Heart left ventricle (tissue), 16 donors: ENCODE results near the gene TRPV5. TPM values are rescaled to one million over a fixed set of nuclear protein-coding genes. Genes with fewer than 3 reads are reported as not detected.

Source experiments
- ATAC-seq, 4 donors: fragments of 200-7000 bp; cut with Tn5 transposase; one replicate each; pipeline ENCODE4 v1.9.1; 2020 to 2022; ENCODE audit warnings: moderate library complexity in 4 of 4, mild to moderate bottlenecking in 3 of 4, moderate number of reproducible peaks in 1 of 4
- DNase-seq, 5 donors: peaks; one replicate each; pipeline ENCODE4 v3.0.0-alpha.2; 2020
- H3K27ac ChIP-seq, 12 donors: fragments of 200-600 bp; sonication (generic) in 4 of 12; one replicate each; pipeline versions ENCODE4 v1.5.0 to v1.8.0; 2016 to 2022; ENCODE audit warnings: mild to moderate bottlenecking in 2 of 12
- H3K27me3 ChIP-seq, 9 donors: fragments of 200-600 bp; sonication (generic) in 2 of 9; one replicate each; pipeline versions ENCODE4 v1.5.1 to v1.8.0; 2016 to 2022; ENCODE audit warnings: mild to moderate bottlenecking in 3 of 9
- H3K36me3 ChIP-seq, 9 donors: fragments of 200-600 bp; sonication (generic) in 2 of 9; one replicate each; pipeline versions ENCODE4 v1.5.0 to v1.8.0; 2018 to 2022; ENCODE audit warnings: mild to moderate bottlenecking in 2 of 9
- H3K4me1 ChIP-seq, 12 donors: fragments of 200-600 bp; sonication (generic) in 4 of 12; one replicate each; pipeline versions ENCODE4 v1.5.0 to v1.8.0; 2016 to 2022; ENCODE audit warnings: mild to moderate bottlenecking in 3 of 12
- H3K4me3 ChIP-seq, 12 donors: fragments of 200-600 bp; sonication (generic) in 4 of 12; one replicate each; pipeline versions ENCODE4 v1.5.0 to v1.8.0; 2017 to 2022; ENCODE audit warnings: mild to moderate bottlenecking in 9 of 12, moderate library complexity in 4 of 12
- H3K9me3 ChIP-seq, 12 donors: fragments of 200-600 bp; sonication (generic) in 4 of 12; one replicate each; pipeline versions ENCODE4 v1.5.0 to v1.8.0; 2016 to 2022; ENCODE audit warnings: mild to moderate bottlenecking in 1 of 12
- POLR2A ChIP-seq, 2 donors: fragments of 450-650 bp; IDR thresholded peaks; one replicate each; pipeline ENCODE4 v1.6.1; 2017; ENCODE audit warnings: antibody characterized with exemption in 2 of 2, mild to moderate bottlenecking in 2 of 2, moderate library complexity in 2 of 2
- WGBS, 4 donors: extraction: QIAGEN DNeasy Blood & Tissue Kit in 2 of 4; methylation state at CpG; one replicate each; pipeline versions ENCODE4 v1.1.5 to v1.1.7; 2013 to 2018; 5-methylcytosine and 5-hydroxymethylcytosine counted together
- intact Hi-C, 10 donors: fragments of 100-400 bp; cut with DNase I; formaldehyde crosslinking; loops; one replicate each; pipeline versions ENCODE4 v1.11.1 to v1.14.2; 2022
- polyA plus RNA-seq, 2 donors: library from polyadenylated mRNA; stranded (reverse); fragments of 200-250 nt; gene quantifications; one replicate each; pipeline ENCODE4 v1.2.3, GENCODE V29; 2013
- total RNA-seq, 9 donors: library from RNA; depleted of rRNA in 2 of 9; stranded (reverse); fragments of >200 nt in 2 of 9; fragmentation: NEBNext Ultra II Directional in 3 of 9; extraction: Animal tissue kit (Norgen Biotek cat#: 25700) in 3 of 9; gene quantifications; one replicate each; pipeline versions ENCODE4 v1.1.0 to v1.2.4, GENCODE V29; 2016 to 2023
- TF ChIP-seq, protein P1 (sequence below), 12 donors: fragments of 200-600 bp; sonication (generic) in 4 of 12; IDR thresholded peaks; one replicate each; pipeline versions ENCODE4 v1.5.0 to v1.8.0; 2018 to 2022; ENCODE audit warnings: antibody characterized with exemption in 12 of 12, mild to moderate bottlenecking in 5 of 12
- donor health status: ischemic (EF 13 %, LVEDD 7.1; RV severe dilation, severe dysfunction).
- donor health status: healthy with polysubstance abuse.
- donor health status: DM: no; HTN: yes; CAD: no.
- donor health status: DM: no; HTN: no; CAD: no.
- donor health status: ischemic (EF 25% LVEDD 6.9; RV normal size, moderate dysfunction).
- donor health status: ischemic (EF 25% LVEDD 5.7; RV mildly dilated, moderate dysfunction).
- donor health status: healthy.
- donor health status: DM: yes; HTN: yes; CAD: no.
- donor health status: ischemic (EF 35%, LVEDD 5.7; RV mildly dilated, moderate dysfunction).
- donor health status: nonischemic (EF 11% LVEDD 7.7; RV severe dilation, severe dysfunction).
- donor health status: DM: yes; HTN: yes; CAD: no.
- donor health status: PGD.
- donor health status: ischemic (EF 29% LVEDD 5.4; RV normal size, mild dysfunction).
- donor health status: nonischemic (EF 23%, LVEDD 6.1; RV moderate dilation, normal function).

Gene TRPV5
- total and polyA plus RNA-seq, 11 donors = not detected

GRCh38 chr7:142863891-142864685, 69.5 kb downstream of the TRPV5 start:
- no peak for ATAC-seq
- WGBS, 4 donors = 86 to 88% (median 87%) methylated on average over 32 to 37 of the region's 37 CpGs
- Histone ChIP-seq H3K9me3 (no peaks in the 10 kb centered on the region), H3K27me3 (peaks cover 0 to 4% (median 0%) of the 10 kb centered on the region in 9 donors), H3K4me1 (no peaks in the 10 kb centered on the region), H3K36me3 (no peaks in the 10 kb centered on the region), H3K27ac (no peak overlapping the region), H3K4me3 (no peak overlapping the region)
- no peak for DNase-seq
- intact Hi-C loops = no loop called here
- TF ChIP-seq POLR2A (IDR thresholded peaks at IDR 0.05) = no peak
- TF ChIP-seq, protein P1, sequence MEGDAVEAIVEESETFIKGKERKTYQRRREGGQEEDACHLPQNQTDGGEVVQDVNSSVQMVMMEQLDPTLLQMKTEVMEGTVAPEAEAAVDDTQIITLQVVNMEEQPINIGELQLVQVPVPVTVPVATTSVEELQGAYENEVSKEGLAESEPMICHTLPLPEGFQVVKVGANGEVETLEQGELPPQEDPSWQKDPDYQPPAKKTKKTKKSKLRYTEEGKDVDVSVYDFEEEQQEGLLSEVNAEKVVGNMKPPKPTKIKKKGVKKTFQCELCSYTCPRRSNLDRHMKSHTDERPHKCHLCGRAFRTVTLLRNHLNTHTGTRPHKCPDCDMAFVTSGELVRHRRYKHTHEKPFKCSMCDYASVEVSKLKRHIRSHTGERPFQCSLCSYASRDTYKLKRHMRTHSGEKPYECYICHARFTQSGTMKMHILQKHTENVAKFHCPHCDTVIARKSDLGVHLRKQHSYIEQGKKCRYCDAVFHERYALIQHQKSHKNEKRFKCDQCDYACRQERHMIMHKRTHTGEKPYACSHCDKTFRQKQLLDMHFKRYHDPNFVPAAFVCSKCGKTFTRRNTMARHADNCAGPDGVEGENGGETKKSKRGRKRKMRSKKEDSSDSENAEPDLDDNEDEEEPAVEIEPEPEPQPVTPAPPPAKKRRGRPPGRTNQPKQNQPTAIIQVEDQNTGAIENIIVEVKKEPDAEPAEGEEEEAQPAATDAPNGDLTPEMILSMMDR (IDR thresholded peaks at IDR 0.05) = no peak

DNA sequence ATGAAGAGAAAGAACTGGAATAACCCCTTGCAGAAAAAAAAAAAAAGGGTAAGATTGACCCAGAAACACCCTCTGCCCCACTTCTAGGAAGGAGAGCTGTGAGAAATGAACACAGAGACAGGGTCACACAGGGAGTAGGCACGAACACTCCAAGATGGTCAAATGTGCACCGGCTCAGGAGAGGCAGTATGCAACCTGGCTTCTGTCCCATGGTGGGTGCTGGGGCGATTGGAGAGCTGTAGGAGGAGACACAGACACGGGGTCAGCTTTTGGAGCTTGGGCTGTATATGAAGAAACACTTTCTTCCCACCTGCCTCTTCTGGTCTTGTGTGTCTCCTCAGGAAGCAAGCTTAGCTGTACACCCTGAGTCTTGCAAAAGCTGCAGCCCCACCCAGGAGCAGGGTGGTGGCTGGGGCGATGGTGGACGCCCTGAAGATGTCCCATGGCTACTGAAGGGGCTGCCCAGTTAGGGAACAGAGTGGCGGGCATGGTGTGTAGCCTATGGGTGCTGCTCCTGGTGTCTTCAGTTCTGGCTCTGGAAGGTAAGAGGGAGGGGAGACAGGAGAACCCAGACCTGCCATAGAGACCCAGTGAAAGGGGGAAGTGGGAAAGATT, 70.7 kb downstream of the TRPV5 start:
- 81 to 89% (median 82%) methylated on average over 7 of the region's 7 CpGs for WGBS, 4 donors
- no peaks in the 10 kb centered on the region for H3K9me3 ChIP-seq
- TF ChIP-seq, protein P1 (IDR thresholded peaks at IDR 0.05) = no peak
- TF ChIP-seq POLR2A (IDR thresholded peaks at IDR 0.05) = no peak
- H3K36me3 ChIP-seq = no peaks in the 10 kb centered on the region
- ATAC-seq = no peak
- no peak for DNase-seq
- H3K4me3 ChIP-seq = no peak overlapping the region
- H3K27ac ChIP-seq = no peak overlapping the region
- peaks cover 0 to 4% (median 0%) of the 10 kb centered on the region in 9 donors for H3K27me3 ChIP-seq
- H3K4me1 ChIP-seq = no peaks in the 10 kb centered on the region
- intact Hi-C loops = no loop called here

DNA sequence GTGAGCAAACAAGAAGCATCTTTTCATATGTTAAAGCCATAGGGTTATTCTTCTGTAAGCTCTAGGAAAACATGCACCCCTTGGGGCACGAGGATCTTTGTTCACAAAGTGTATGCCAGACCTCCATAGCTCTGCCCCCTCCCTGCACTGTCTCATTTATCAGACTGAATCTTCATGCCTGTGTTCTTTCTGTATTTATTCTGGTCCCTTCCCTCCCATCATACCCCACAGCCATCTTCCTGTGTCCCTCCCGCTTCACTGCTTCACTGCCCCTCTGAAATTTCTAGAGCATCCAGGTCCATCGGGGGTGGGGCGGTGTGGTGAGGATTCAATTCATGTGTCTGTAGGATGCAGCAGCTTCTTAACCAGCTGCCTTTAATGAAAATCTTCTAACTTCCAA, 71.2 kb downstream of the TRPV5 start:
- Histone ChIP-seq H3K4me1 (no peaks in the 10 kb centered on the region), H3K4me3 (no peak overlapping the region), H3K9me3 (no peaks in the 10 kb centered on the region), H3K27me3 (peaks cover 0 to 4% (median 0%) of the 10 kb centered on the region in 9 donors), H3K27ac (no peak overlapping the region), H3K36me3 (no peaks in the 10 kb centered on the region)
- intact Hi-C loops = no loop called here
- no peak for TF ChIP-seq POLR2A (IDR thresholded peaks at IDR 0.05)
- TF ChIP-seq, protein P1 (IDR thresholded peaks at IDR 0.05) = no peak
- ATAC-seq (no peak), DNase-seq (no peak)
- WGBS, 4 donors = 84 to 91% (median 90%) methylated on average over 4 of the region's 4 CpGs

- DNase-seq (no peak), ATAC-seq (no peak)
- 63 to 79% (median 69%) methylated on average over 3 of the region's 3 CpGs for WGBS, 4 donors
- Histone ChIP-seq H3K27ac (no peak overlapping the region), H3K4me1 (peaks cover 0 to 3% (median under 1%) of the 10 kb centered on the region in 12 donors), H3K36me3 (no peaks in the 10 kb centered on the region), H3K27me3 (no peaks in the 10 kb centered on the region), H3K9me3 (no peaks in the 10 kb centered on the region), H3K4me3 (no peak overlapping the region)
- intact Hi-C loops = no loop called here
- TF ChIP-seq, protein P1 (IDR thresholded peaks at IDR 0.05) = no peak
- no peak for TF ChIP-seq POLR2A (IDR thresholded peaks at IDR 0.05)
Measured at GRCh38 chr7:142860968-142861367, 72.6 kb downstream of the TRPV5 start.
